ENCODE results near the gene IQCH. TPM values are rescaled to one million over a fixed set of nuclear protein-coding genes. Genes with fewer than 3 reads are reported as not detected.

Gene IQCH
- total and polyA plus RNA-seq, 2 donors (not counting 1 experiment from before 2014, with no cell fraction given), result 1.7 to 5.0 TPM

- no peak overlapping the region for H3K4me2 ChIP-seq (ENCODE audit: extremely low read depth, insufficient read depth, low read length)
- no peaks in the 10 kb centered on the region for H3K27me3 ChIP-seq (ENCODE audit: control insufficient read depth, insufficient read depth, low read length)
- H3K27ac ChIP-seq (ENCODE audit: insufficient read depth, low read length), result no peak overlapping the region
- no peak overlapping the region for H3K4me3 ChIP-seq (replicated peaks in 1 of 4; ENCODE audit: control extremely low read depth in 1 of 4, insufficient read depth in 1 of 4, low read depth in 3 of 4, low read length in 4 of 4)
- no peak overlapping the region for H2AFZ ChIP-seq (ENCODE audit: low read length)
- no peak overlapping the region for H3K9ac ChIP-seq (ENCODE audit: insufficient read depth, low read length)
- DNase-seq (ENCODE audit: low read depth in 2 of 2), result peak in 1 of 2 donors; percentile 25
- H3K36me3 ChIP-seq (ENCODE audit: control insufficient read depth, insufficient read depth, low read length), result no peaks in the 10 kb centered on the region
- H3K79me2 ChIP-seq (ENCODE audit: control insufficient read depth, insufficient read depth, low read length), result no peaks in the 10 kb centered on the region
- H3K9me3 ChIP-seq (ENCODE audit: control insufficient read depth, insufficient read depth, low read depth, low read length), result no peaks in the 10 kb centered on the region
- peaks cover 17% of the 10 kb centered on the region for H3K4me1 ChIP-seq (ENCODE audit: control insufficient read depth, extremely low read depth, insufficient read depth, low read length)
- no peak for TF ChIP-seq EZH2 (IDR thresholded peaks at IDR 0.05; ENCODE audit: low read length, missing control alignments)
- TF ChIP-seq, protein P1, sequence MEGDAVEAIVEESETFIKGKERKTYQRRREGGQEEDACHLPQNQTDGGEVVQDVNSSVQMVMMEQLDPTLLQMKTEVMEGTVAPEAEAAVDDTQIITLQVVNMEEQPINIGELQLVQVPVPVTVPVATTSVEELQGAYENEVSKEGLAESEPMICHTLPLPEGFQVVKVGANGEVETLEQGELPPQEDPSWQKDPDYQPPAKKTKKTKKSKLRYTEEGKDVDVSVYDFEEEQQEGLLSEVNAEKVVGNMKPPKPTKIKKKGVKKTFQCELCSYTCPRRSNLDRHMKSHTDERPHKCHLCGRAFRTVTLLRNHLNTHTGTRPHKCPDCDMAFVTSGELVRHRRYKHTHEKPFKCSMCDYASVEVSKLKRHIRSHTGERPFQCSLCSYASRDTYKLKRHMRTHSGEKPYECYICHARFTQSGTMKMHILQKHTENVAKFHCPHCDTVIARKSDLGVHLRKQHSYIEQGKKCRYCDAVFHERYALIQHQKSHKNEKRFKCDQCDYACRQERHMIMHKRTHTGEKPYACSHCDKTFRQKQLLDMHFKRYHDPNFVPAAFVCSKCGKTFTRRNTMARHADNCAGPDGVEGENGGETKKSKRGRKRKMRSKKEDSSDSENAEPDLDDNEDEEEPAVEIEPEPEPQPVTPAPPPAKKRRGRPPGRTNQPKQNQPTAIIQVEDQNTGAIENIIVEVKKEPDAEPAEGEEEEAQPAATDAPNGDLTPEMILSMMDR (conservative IDR thresholded peaks at IDR 0.05 in 1 of 2, IDR thresholded peaks at IDR 0.05 in 1 of 2; ENCODE audit: low read depth in 1 of 2, low read length in 2 of 2), result no peak
- H4K20me1 ChIP-seq (ENCODE audit: control insufficient read depth, extremely low read depth, insufficient read depth, low read length), result no peaks in the 10 kb centered on the region
These were observed 257.0 kb downstream of the IQCH start for GRCh38 chr15:67511606-67512005.

DNA sequence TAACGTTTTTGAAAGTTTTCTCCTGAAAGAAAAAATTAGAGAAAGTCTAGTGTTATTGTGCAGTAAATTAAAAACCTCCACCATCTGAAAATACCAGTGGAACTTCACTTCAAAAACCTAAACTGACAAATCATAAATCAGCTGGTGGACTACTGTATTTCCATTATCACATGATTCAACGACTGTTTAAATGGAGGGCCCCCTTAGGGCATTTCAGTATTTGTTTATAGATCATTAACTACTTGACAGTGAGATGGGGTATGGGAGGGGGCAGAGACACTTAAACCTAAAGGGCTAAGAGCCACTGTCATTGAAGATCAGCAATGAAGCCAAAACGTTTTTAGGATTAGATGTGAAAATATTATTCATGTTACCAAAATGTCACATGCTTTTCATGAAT, 257.6 kb downstream of the IQCH start:
- TF ChIP-seq EZH2 (IDR thresholded peaks at IDR 0.05; ENCODE audit: low read length, missing control alignments), result no peak
- TF ChIP-seq, protein P1 (conservative IDR thresholded peaks at IDR 0.05 in 1 of 2, IDR thresholded peaks at IDR 0.05 in 1 of 2; ENCODE audit: low read depth in 1 of 2, low read length in 2 of 2), result no peak

GRCh38 chr15:67512933-67513714, 258.5 kb downstream of the IQCH start:
- Histone ChIP-seq H3K4me3 (replicated peaks in 1 of 4; ENCODE audit: control extremely low read depth in 1 of 4, insufficient read depth in 1 of 4, low read depth in 3 of 4, low read length in 4 of 4) (no peak overlapping the region), H3K27ac (ENCODE audit: insufficient read depth, low read length) (no peak overlapping the region), H3K4me2 (ENCODE audit: extremely low read depth, insufficient read depth, low read length) (no peak overlapping the region), H4K20me1 (ENCODE audit: control insufficient read depth, extremely low read depth, insufficient read depth, low read length) (no peaks in the 10 kb centered on the region), H3K9ac (ENCODE audit: insufficient read depth, low read length) (no peak overlapping the region), H3K36me3 (ENCODE audit: control insufficient read depth, insufficient read depth, low read length) (no peaks in the 10 kb centered on the region), H3K9me3 (ENCODE audit: control insufficient read depth, insufficient read depth, low read depth, low read length) (no peaks in the 10 kb centered on the region), H3K79me2 (ENCODE audit: control insufficient read depth, insufficient read depth, low read length) (no peaks in the 10 kb centered on the region), H3K27me3 (ENCODE audit: control insufficient read depth, insufficient read depth, low read length) (no peaks in the 10 kb centered on the region), H2AFZ (ENCODE audit: low read length) (no peak overlapping the region), H3K4me1 (ENCODE audit: control insufficient read depth, extremely low read depth, insufficient read depth, low read length) (peaks cover 17% of the 10 kb centered on the region)
- no peak for DNase-seq (ENCODE audit: low read depth in 2 of 2)
- TF ChIP-seq, protein P1 (conservative IDR thresholded peaks at IDR 0.05 in 1 of 2, IDR thresholded peaks at IDR 0.05 in 1 of 2; ENCODE audit: low read depth in 1 of 2, low read length in 2 of 2), result no peak
- TF ChIP-seq EZH2 (IDR thresholded peaks at IDR 0.05; ENCODE audit: low read length, missing control alignments), result no peak

More for the DNA sequence above, 257.6 kb downstream of the IQCH start:
- H3K27ac ChIP-seq (ENCODE audit: insufficient read depth, low read length), result no peak overlapping the region
- H3K4me2 ChIP-seq (ENCODE audit: extremely low read depth, insufficient read depth, low read length), result no peak overlapping the region
- H3K27me3 ChIP-seq (ENCODE audit: control insufficient read depth, insufficient read depth, low read length), result no peaks in the 10 kb centered on the region
- H2AFZ ChIP-seq (ENCODE audit: low read length), result no peak overlapping the region
- H3K4me1 ChIP-seq (ENCODE audit: control insufficient read depth, extremely low read depth, insufficient read depth, low read length), result peaks cover 17% of the 10 kb centered on the region
- no peak overlapping the region for H3K4me3 ChIP-seq (replicated peaks in 1 of 4; ENCODE audit: control extremely low read depth in 1 of 4, insufficient read depth in 1 of 4, low read depth in 3 of 4, low read length in 4 of 4)
- no peak for DNase-seq (ENCODE audit: low read depth in 2 of 2)
- H4K20me1 ChIP-seq (ENCODE audit: control insufficient read depth, extremely low read depth, insufficient read depth, low read length), result no peaks in the 10 kb centered on the region
- no peaks in the 10 kb centered on the region for H3K36me3 ChIP-seq (ENCODE audit: control insufficient read depth, insufficient read depth, low read length)
- H3K9ac ChIP-seq (ENCODE audit: insufficient read depth, low read length), result no peak overlapping the region
- no peaks in the 10 kb centered on the region for H3K9me3 ChIP-seq (ENCODE audit: control insufficient read depth, insufficient read depth, low read depth, low read length)
- no peaks in the 10 kb centered on the region for H3K79me2 ChIP-seq (ENCODE audit: control insufficient read depth, insufficient read depth, low read length)
